LNCAP (cell line): ENCODE results near the gene EIPR1.

ENCODE experiments used
- CTCF ChIP-seq: fragments of 450-650 bp; IDR thresholded peaks from 2 replicates; pipeline ENCODE4 v1.5.1; 2017; ENCODE audit warnings: mild to moderate bottlenecking

EIPR1 gene

GRCh38 chr2:3319745-3320566, 57.7 kb downstream of the EIPR1 start:
- TF ChIP-seq CTCF = no peak

GRCh38 chr2:3319134-3319533, 58.5 kb downstream of the EIPR1 start:
- no peak for TF ChIP-seq CTCF

GRCh38 chr2:3317871-3318590, 59.6 kb downstream of the EIPR1 start:
- TF ChIP-seq CTCF = no peak

GRCh38 chr2:3317277-3317685, 60.3 kb downstream of the EIPR1 start:
- no peak for TF ChIP-seq CTCF

- no peak for TF ChIP-seq CTCF
Observed at GRCh38 chr2:3316456-3317276, 61.0 kb downstream of the EIPR1 start.

GRCh38 chr2:3314626-3315025, 63.0 kb downstream of the EIPR1 start:
- TF ChIP-seq CTCF = no peak

GRCh38 chr2:3313781-3314375, 63.7 kb downstream of the EIPR1 start:
- no peak for TF ChIP-seq CTCF
